ENCODE results near the gene ERVW-1.

DNA sequence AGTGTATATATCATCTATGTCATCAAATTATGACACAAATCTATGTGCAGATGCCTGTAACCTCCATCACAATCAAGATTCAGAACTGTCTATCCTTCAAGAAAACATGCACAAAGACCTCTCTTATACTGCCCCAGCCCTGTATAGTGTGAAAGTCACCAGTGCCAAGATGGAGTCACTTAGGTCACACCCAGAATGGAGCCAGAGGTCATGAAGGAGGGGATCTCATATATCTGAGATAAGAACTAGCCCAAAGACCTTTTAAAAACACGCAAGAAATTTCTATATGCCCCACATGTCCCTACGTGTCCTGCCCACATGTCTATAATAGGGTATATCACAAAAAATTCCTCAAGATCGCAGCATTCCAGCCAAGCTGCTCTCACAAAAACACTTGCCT lies 50.6 kb downstream of the ERVW-1 start:
- TF ChIP-seq, protein P1, sequence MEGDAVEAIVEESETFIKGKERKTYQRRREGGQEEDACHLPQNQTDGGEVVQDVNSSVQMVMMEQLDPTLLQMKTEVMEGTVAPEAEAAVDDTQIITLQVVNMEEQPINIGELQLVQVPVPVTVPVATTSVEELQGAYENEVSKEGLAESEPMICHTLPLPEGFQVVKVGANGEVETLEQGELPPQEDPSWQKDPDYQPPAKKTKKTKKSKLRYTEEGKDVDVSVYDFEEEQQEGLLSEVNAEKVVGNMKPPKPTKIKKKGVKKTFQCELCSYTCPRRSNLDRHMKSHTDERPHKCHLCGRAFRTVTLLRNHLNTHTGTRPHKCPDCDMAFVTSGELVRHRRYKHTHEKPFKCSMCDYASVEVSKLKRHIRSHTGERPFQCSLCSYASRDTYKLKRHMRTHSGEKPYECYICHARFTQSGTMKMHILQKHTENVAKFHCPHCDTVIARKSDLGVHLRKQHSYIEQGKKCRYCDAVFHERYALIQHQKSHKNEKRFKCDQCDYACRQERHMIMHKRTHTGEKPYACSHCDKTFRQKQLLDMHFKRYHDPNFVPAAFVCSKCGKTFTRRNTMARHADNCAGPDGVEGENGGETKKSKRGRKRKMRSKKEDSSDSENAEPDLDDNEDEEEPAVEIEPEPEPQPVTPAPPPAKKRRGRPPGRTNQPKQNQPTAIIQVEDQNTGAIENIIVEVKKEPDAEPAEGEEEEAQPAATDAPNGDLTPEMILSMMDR (IDR thresholded peaks at IDR 0.05): no peak
- TF ChIP-seq POLR2A (IDR thresholded peaks at IDR 0.05): no peak
